HG03064 (cell line): ENCODE data around the gene GPR153.

Experiments
- ATAC-seq: cut with Tn5 transposase; IDR thresholded peaks from one replicate; pipeline ENCODE4 v1.9.1; 2021; ENCODE audit warnings: low read depth; ENCODE audit not compliant: unreplicated experiment

The GPR153 gene

GRCh38 chr1:6271006-6271405 lies 10.1 kb upstream of the GPR153 start:
- ATAC-seq, result no peak

GRCh38 chr1:6270401-6270800 lies 9.5 kb upstream of the GPR153 start:
- ATAC-seq, result no peak

GRCh38 chr1:6269720-6270400 lies 9.0 kb upstream of the GPR153 start:
- ATAC-seq, result no peak

GRCh38 chr1:6269296-6269695 lies 8.4 kb upstream of the GPR153 start:
- ATAC-seq, result no peak

GRCh38 chr1:6268415-6268814 lies 7.5 kb upstream of the GPR153 start:
- no peak for ATAC-seq

GRCh38 chr1:6267686-6268322 lies 6.9 kb upstream of the GPR153 start:
- ATAC-seq, result no peak

- no peak for ATAC-seq
Measured at GRCh38 chr1:6266641-6267040, 5.7 kb upstream of the GPR153 start.

GRCh38 chr1:6265151-6265550 lies 4.3 kb upstream of the GPR153 start:
- ATAC-seq, result no peak

GRCh38 chr1:6263716-6264115 lies 2.8 kb upstream of the GPR153 start:
- ATAC-seq, result no peak

GRCh38 chr1:6262555-6263420 lies 1.9 kb upstream of the GPR153 start:
- ATAC-seq, result no peak

GRCh38 chr1:6261615-6261995 lies 707 bp upstream of the GPR153 start:
- ATAC-seq, result no peak

GRCh38 chr1:6260433-6260934 lies 414 bp downstream of the GPR153 start:
- ATAC-seq, result no peak

- ATAC-seq, result no peak
Measured at GRCh38 chr1:6259491-6260362, 1.2 kb downstream of the GPR153 start.

GRCh38 chr1:6258675-6259074 lies 2.2 kb downstream of the GPR153 start:
- no peak for ATAC-seq

- ATAC-seq, result no peak
Measured at GRCh38 chr1:6257541-6258069, 3.3 kb downstream of the GPR153 start.

GRCh38 chr1:6256645-6257044 lies 4.3 kb downstream of the GPR153 start:
- ATAC-seq, result no peak

GRCh38 chr1:6254691-6255090 lies 6.2 kb downstream of the GPR153 start:
- no peak for ATAC-seq

GRCh38 chr1:6253380-6253779 lies 7.5 kb downstream of the GPR153 start:
- ATAC-seq, result no peak

GRCh38 chr1:6252374-6252710 lies 8.6 kb downstream of the GPR153 start:
- no peak for ATAC-seq

- ATAC-seq, result no peak
Measured at GRCh38 chr1:6251681-6252373, 9.1 kb downstream of the GPR153 start.
